Measurements from ENCODE around the gene SPRR1B.

The SPRR1B gene

DNA sequence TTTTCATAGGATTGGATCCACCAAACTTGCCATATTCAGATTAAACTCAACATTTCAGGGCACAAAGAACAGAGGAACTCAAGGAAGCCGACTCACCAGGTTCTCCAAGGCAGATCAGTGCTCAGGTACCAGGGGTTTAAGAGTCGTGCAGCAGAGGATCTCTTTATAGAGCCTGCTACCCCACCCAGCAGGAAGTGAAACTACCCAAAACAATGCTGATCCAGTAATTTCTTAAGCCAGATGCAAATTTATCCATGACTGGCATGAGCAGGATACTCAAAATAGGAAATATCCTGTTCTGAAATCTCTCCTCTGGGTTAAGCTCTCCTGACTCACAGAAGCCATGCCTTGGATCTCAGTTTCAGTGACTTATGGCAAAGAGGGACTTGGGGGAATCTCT lies 26.4 kb downstream of the SPRR1B start, which contains the start of gene SPRR2A:
Gene SPRR2A (minus strand): TSS at position 138 of the 400 bp plus-strand sequence. CDS start 777 bp downstream, outside the sequence.
- Histone ChIP-seq H3K27me3 (ENCODE audit: low read depth, low read length) (peaks cover 84% of the 10 kb centered on the region), H3K9ac (ENCODE audit: low read length) (no peak within 1 kb of the TSS), H3K79me2 (ENCODE audit: low read length) (no peaks in the 10 kb centered on the region), H4K20me1 (ENCODE audit: insufficient read depth, low read length) (no peaks in the 10 kb centered on the region), H3K4me2 (ENCODE audit: low read length) (no peak within 1 kb of the TSS), H3K4me1 (ENCODE audit: low read length) (no peaks in the 10 kb centered on the region; the same call in 1 of the 2 replicates), H3K4me3 (ENCODE audit: low read length) (no peak within 1 kb of the TSS), H3K27ac (ENCODE audit: low read length) (no peak within 1 kb of the TSS), H2AFZ (ENCODE audit: low read depth, low read length) (no peak within 1 kb of the TSS), H3K9me3 (ENCODE audit: insufficient read depth, low read length) (no peaks in the 10 kb centered on the region), H3K36me3 (replicated peaks; ENCODE audit: low read depth, low read length) (no peaks in the 10 kb centered on the region)
- TF ChIP-seq EZH2phosphoT487 (IDR thresholded peaks at IDR 0.05; ENCODE audit: low read depth): no peak
- TF ChIP-seq, protein P1, sequence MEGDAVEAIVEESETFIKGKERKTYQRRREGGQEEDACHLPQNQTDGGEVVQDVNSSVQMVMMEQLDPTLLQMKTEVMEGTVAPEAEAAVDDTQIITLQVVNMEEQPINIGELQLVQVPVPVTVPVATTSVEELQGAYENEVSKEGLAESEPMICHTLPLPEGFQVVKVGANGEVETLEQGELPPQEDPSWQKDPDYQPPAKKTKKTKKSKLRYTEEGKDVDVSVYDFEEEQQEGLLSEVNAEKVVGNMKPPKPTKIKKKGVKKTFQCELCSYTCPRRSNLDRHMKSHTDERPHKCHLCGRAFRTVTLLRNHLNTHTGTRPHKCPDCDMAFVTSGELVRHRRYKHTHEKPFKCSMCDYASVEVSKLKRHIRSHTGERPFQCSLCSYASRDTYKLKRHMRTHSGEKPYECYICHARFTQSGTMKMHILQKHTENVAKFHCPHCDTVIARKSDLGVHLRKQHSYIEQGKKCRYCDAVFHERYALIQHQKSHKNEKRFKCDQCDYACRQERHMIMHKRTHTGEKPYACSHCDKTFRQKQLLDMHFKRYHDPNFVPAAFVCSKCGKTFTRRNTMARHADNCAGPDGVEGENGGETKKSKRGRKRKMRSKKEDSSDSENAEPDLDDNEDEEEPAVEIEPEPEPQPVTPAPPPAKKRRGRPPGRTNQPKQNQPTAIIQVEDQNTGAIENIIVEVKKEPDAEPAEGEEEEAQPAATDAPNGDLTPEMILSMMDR (IDR thresholded peaks at IDR 0.05; ENCODE audit: low read depth, low read length): no peak

DNA sequence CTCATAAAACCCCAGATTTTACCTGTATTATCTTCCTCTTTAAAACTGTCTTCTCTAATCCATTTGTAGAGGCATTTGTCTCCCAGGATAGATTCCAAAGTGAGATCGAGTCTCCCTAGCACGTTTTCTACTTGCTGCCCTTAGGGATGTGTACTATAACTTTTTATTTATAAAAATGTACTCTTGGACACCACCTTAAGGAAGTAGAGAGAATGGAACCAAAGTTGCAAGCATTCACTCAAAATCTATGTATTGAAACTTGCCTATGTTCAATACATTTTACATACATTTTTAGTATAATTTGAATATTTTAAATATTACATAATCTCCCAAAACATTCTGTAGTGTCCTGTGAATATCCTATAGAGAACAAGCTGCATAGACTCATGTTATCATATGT lies 27.2 kb downstream of the SPRR1B start:
- Histone ChIP-seq H3K4me3 (ENCODE audit: low read length) (no peak overlapping the region), H3K79me2 (ENCODE audit: low read length) (no peaks in the 10 kb centered on the region), H3K9me3 (ENCODE audit: insufficient read depth, low read length) (no peaks in the 10 kb centered on the region), H4K20me1 (ENCODE audit: insufficient read depth, low read length) (no peaks in the 10 kb centered on the region), H3K4me1 (ENCODE audit: low read length) (no peaks in the 10 kb centered on the region; the same call in 1 of the 2 replicates), H3K27ac (ENCODE audit: low read length) (no peak overlapping the region), H3K9ac (ENCODE audit: low read length) (no peak overlapping the region), H3K27me3 (ENCODE audit: low read depth, low read length) (peaks cover 79% of the 10 kb centered on the region), H3K36me3 (replicated peaks; ENCODE audit: low read depth, low read length) (no peaks in the 10 kb centered on the region), H3K4me2 (ENCODE audit: low read length) (no peak overlapping the region), H2AFZ (ENCODE audit: low read depth, low read length) (no peak overlapping the region)
- TF ChIP-seq, protein P1 (IDR thresholded peaks at IDR 0.05; ENCODE audit: low read depth, low read length): peak; percentile 38
- TF ChIP-seq EZH2phosphoT487 (IDR thresholded peaks at IDR 0.05; ENCODE audit: low read depth): no peak

DNA sequence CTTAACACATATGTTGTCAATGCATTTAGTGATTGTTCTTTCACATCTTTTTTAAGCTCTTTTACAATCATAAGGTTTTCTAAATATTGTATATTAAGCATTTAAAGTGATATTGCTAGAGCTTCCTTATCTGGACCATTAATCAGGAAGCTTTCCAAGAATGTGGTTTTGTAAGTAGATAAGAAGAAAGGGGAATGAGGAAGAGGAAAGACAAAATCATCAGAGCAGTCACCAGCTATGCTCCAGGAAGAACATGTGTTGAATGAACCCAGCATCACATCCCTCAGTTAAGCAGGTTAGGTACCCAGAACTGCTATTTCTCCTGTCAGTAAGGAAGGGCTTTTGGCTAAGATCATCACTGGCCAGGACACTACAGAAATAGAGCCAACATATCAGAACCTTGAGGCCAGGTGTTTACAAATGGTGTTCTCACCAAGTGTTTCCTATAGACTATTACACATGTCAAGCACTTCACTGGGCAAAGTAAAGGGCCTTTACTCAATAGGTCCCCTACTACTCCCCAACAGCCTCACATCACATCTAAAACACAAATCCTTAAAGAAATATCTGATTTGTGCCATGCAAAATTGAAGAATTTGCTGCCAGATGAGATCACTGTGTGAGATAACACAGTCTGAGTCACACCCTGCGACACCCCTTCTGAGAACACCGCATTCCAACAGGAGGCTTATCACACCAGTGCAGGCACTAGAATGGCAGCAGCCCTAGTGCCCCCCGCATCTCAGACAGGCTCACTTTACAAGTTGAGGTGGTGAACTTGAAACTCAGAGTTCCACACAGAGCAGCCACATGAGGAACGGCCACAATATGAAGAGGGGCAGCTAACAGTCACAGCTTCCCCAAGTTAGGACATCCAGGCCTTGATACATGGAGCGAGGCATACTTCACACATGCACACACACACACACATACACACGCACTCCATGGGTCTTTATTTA lies 28.1 kb downstream of the SPRR1B start:
- peaks cover 75% of the 10 kb centered on the region for H3K27me3 ChIP-seq (ENCODE audit: low read depth, low read length)
- no peak overlapping the region for H2AFZ ChIP-seq (ENCODE audit: low read depth, low read length)
- no peak overlapping the region for H3K4me2 ChIP-seq (ENCODE audit: low read length)
- no peak overlapping the region for H3K27ac ChIP-seq (ENCODE audit: low read length)
- no peak overlapping the region for H3K4me3 ChIP-seq (ENCODE audit: low read length)
- no peak for TF ChIP-seq EZH2phosphoT487 (IDR thresholded peaks at IDR 0.05; ENCODE audit: low read depth)
- TF ChIP-seq, protein P1 (IDR thresholded peaks at IDR 0.05; ENCODE audit: low read depth, low read length): no peak
- no peaks in the 10 kb centered on the region for H3K36me3 ChIP-seq (replicated peaks; ENCODE audit: low read depth, low read length)
- no peaks in the 10 kb centered on the region for H4K20me1 ChIP-seq (ENCODE audit: insufficient read depth, low read length)
- no peaks in the 10 kb centered on the region; the same call in 1 of the 2 replicates for H3K4me1 ChIP-seq (ENCODE audit: low read length)
- no peaks in the 10 kb centered on the region for H3K79me2 ChIP-seq (ENCODE audit: low read length)
- no peak overlapping the region for H3K9ac ChIP-seq (ENCODE audit: low read length)
- H3K9me3 ChIP-seq (ENCODE audit: insufficient read depth, low read length): no peaks in the 10 kb centered on the region

DNA sequence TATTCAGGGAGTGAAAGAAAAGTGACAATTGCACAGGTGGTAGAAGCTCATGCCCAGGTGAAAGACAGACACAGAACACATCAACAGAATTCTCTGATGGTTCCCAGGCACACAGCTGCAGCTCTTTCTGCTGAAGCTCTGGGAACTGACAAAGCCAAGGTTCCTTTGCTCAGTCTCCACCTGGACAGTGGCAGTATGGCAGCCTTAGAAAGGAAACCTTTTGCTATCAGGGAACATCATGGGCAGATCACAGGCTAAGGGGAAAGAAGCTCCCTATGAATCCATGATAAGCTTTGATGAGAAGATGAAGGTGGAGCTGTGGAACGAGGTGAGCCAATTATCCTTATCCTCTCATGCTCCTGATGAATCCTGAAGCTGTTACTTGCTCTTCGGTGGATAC lies 39.2 kb downstream of the SPRR1B start:
- H3K79me2 ChIP-seq (ENCODE audit: low read length): no peaks in the 10 kb centered on the region

More for the DNA sequence above, 39.2 kb downstream of the SPRR1B start:
- H3K4me1 ChIP-seq (ENCODE audit: low read length): no peaks in the 10 kb centered on the region
- TF ChIP-seq EZH2phosphoT487 (IDR thresholded peaks at IDR 0.05; ENCODE audit: low read depth): no peak
- TF ChIP-seq, protein P1 (IDR thresholded peaks at IDR 0.05; ENCODE audit: low read depth, low read length): no peak
- H3K4me3 ChIP-seq (ENCODE audit: low read length): no peak overlapping the region
- H3K36me3 ChIP-seq (replicated peaks; ENCODE audit: low read depth, low read length): no peaks in the 10 kb centered on the region
- no peak overlapping the region for H2AFZ ChIP-seq (ENCODE audit: low read depth, low read length)
- H3K27me3 ChIP-seq (ENCODE audit: low read depth, low read length): peaks cover 49% of the 10 kb centered on the region
- no peaks in the 10 kb centered on the region for H4K20me1 ChIP-seq (ENCODE audit: insufficient read depth, low read length)
- H3K9ac ChIP-seq (ENCODE audit: low read length): no peak overlapping the region
- no peaks in the 10 kb centered on the region for H3K9me3 ChIP-seq (ENCODE audit: insufficient read depth, low read length)
- no peak overlapping the region for H3K27ac ChIP-seq (ENCODE audit: low read length)
- no peak overlapping the region for H3K4me2 ChIP-seq (ENCODE audit: low read length)

Measured in OCI-LY3 (cell line).